Left lobe of liver (tissue), 2 donors: Measurements from ENCODE around the gene CCDC167. TPM values are rescaled to one million over a fixed set of nuclear protein-coding genes. Genes with fewer than 3 reads are reported as not detected.

Experiments
- ATAC-seq: fragments of 200-7000 bp; cut with Tn5 transposase; one replicate; pipeline ENCODE4 v1.9.1; 2020; ENCODE audit warnings: mild to moderate bottlenecking, moderate library complexity
- DNase-seq: peaks from one replicate; pipeline ENCODE4 v3.0.0-alpha.2; 2020; ENCODE audit warnings: low spot score
- total RNA-seq: library from RNA; stranded (reverse); gene quantifications from one replicate; pipeline ENCODE4 v1.2.1, GENCODE V29; 2021
- donor health status: DM: no; HTN: no; CAD: no; lungs with moderate emphysema.
- donor health status: DM: no; HTN: yes; CAD: no.

CCDC167 gene
- total RNA-seq, 1 donor from 2014 or later = 25.1 TPM

GRCh38 chr6:37435373-37435772 is 64.3 kb downstream of the CCDC167 start:
- no peak for ATAC-seq
- no peak for DNase-seq

- DNase-seq = no peak
- ATAC-seq = peak; percentile 60
These were observed 65.9 kb downstream of the CCDC167 start for GRCh38 chr6:37433657-37434271.

Other genes starting within 250 kb of the CCDC167 start
- gene TBC1D22B, start 242.1 kb downstream of the CCDC167 start, total RNA-seq = 2.1 TPM
- not detected for gene TMEM217, start 241.7 kb downstream of the CCDC167 start, total RNA-seq
- gene RNF8, start 145.9 kb downstream of the CCDC167 start, total RNA-seq = 4.9 TPM
- gene CMTR1, start 66.7 kb downstream of the CCDC167 start, total RNA-seq = 17.8 TPM
- gene MDGA1, start 198.0 kb upstream of the CCDC167 start, total RNA-seq = 0.40 TPM